ENCODE measurements around the gene NHSL2.
A peak's percentile ranks its signal among the peaks of the same experiment; 100 is the strongest.

DNA sequence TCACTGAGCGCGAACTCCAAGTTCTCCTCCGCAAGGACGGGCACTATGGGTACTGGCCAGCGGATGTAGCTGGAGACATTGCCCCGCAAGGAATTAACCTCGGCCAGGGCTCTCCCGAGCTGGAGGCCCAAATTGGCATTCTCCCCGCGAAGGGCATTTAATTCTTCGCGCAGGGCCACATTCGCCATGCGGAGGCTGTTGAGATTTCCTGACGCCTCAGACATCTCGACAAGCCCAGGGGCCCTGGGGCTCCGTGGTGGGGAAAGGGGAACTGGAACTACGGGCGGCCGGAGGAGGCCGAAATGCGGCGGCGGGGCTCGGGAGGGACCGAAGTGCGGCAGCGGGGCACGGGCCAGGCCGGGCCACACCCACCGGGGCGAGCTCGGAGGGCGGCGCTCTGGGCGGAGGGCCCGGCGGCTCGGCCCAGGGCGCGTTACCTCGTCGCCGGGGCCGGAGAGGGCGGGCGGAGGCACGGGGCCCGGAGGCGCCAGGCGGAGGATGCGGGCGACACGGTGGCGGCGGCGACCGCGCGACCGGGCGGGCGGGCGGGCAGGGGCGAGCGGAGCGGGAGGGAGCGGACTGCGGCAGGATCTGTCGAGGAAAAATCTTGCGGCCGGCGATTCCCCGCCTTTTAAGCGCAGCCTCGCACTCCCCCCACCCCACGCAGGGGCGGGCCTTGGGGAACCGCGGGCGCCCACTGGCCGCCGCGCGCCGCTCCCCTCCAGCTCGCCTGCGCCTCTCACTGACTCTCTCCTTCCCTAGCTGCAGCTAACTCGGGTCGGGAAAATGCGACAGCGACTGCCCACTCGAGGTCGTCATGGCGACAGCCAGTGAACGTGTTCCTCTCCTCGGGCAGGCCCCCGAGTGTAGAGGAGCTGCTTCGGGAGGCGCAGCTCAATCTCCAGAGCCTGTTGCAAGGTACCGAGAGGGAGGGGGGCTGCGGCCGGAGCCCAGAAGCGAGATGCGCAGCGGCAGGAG lies 221.0 kb downstream of the NHSL2 start, which contains the start of gene RTL5:
- TF ChIP-seq POLR2A (IDR thresholded peaks at IDR 0.05): peak in 1 of 2 donors; percentile 39
- TF ChIP-seq CTCF (IDR thresholded peaks at IDR 0.05 in 4 of 5, conservative IDR thresholded peaks at IDR 0.05 in 1 of 5): no peak
